A549 (cell line): ENCODE data around the gene DPCD.

Experiments
- CEBPB ChIP-seq, 2 experiments: fragments of >200 bp in 1 of 2; sonication (Bioruptor Twin) in 1 of 2; formaldehyde crosslinking in 1 of 2; IDR thresholded peaks; 2 replicates each; pipeline ENCODE4 v1.6.1; 2012 to 2016
- CHD2 ChIP-seq: fragments of 150-350 bp; IDR thresholded peaks from 2 replicates; pipeline ENCODE4 v1.6.1; 2014; ENCODE audit warnings: low read length; ENCODE audit not compliant: partially characterized antibody
- E2F6 ChIP-seq: IDR thresholded peaks from 2 replicates; pipeline ENCODE4 v1.6.1; 2012; ENCODE audit warnings: low read depth, borderline replicate concordance
- EP300 ChIP-seq, 2 experiments: fragments of >200 bp; sonication (Bioruptor Twin); formaldehyde crosslinking; IDR thresholded peaks; 2 replicates in 1 of 2; 3 replicates in 1 of 2; pipeline ENCODE4 v1.6.1; 2016 to 2017
- ESRRA ChIP-seq: fragments of 150-350 bp; IDR thresholded peaks from 2 replicates; pipeline ENCODE4 v1.6.1; 2014; ENCODE audit warnings: mild to moderate bottlenecking, low read length, borderline replicate concordance
- HMGXB4 ChIP-seq: fragments of 250-450 bp; sonication (Bioruptor Pico); IDR thresholded peaks from 2 replicates; pipeline ENCODE4 v1.5.0; 2021; ENCODE audit warnings: mild to moderate bottlenecking, moderate library complexity, borderline replicate concordance
- MAFK ChIP-seq: fragments of 450-650 bp; IDR thresholded peaks from 2 replicates; pipeline ENCODE4 v1.6.1; 2014; ENCODE audit not compliant: partially characterized antibody
- POLR2A ChIP-seq: IDR thresholded peaks from 2 replicates; pipeline ENCODE4 v1.6.1; 2012; ENCODE audit warnings: mild to moderate bottlenecking, low read length
- RAD21 ChIP-seq, 2 experiments: fragments of >200 bp in 1 of 2; sonication (Bioruptor Twin) in 1 of 2; formaldehyde crosslinking in 1 of 2; IDR thresholded peaks in 1 of 2; conservative IDR thresholded peaks in 1 of 2; 2 replicates in 1 of 2; 3 replicates in 1 of 2; pipeline ENCODE4 v1.6.1; 2012 to 2018; ENCODE audit warnings: inconsistent platforms in 1 of 2
- REST ChIP-seq: fragments of 200-600 bp; sonication (generic); IDR thresholded peaks from 2 replicates; pipeline ENCODE4 v1.6.1; 2016; ENCODE audit warnings: antibody characterized with exemption, mild to moderate bottlenecking, moderate library complexity
- SREBF2 ChIP-seq: fragments of 450-650 bp; IDR thresholded peaks from 2 replicates; pipeline ENCODE4 v1.6.1; 2014; ENCODE audit warnings: mild to moderate bottlenecking, moderate library complexity
- USF2 ChIP-seq: fragments of 450-650 bp; IDR thresholded peaks from 2 replicates; pipeline ENCODE4 v1.6.1; 2014; ENCODE audit warnings: antibody characterized with exemption
- TF ChIP-seq, protein P1 (sequence below): fragments of >200 bp; sonication (Bioruptor Twin); formaldehyde crosslinking; IDR thresholded peaks from 3 replicates; pipeline ENCODE4 v1.5.1; 2016

DNA sequence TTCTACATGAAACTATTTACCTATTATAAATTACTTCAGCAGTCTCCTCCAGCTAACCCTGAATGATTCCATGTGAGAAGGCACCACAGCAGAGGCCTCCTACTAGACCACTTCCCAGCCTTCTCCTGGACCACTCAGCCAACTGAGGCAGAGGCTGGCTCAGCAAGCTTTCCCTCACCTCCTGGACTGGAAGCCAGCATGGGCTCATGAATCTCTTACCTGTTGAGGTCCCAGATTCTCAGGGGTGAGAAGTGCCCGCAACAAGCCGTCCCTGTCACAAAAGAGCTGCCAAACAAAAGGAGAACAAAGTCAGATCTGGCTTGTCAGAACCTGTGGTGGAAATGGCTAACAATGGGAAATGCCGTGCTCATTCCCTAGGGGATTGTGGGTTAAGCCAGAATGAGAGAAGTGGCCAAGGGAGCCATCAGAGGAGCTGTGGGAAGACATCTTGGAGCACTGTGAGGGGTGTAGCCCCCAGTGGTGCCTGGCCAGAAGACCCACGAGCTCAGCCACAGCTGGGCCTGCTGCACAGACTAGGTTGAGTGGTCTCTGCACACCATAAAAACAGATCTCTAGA lies 36.5 kb downstream of the DPCD start:
- TF ChIP-seq REST, result no peak
- TF ChIP-seq MAFK, result no peak
- TF ChIP-seq USF2, result no peak
- TF ChIP-seq RAD21 (conservative IDR thresholded peaks at IDR 0.05 in 1 of 2, IDR thresholded peaks at IDR 0.05 in 1 of 2), result no peak
- TF ChIP-seq, protein P1, sequence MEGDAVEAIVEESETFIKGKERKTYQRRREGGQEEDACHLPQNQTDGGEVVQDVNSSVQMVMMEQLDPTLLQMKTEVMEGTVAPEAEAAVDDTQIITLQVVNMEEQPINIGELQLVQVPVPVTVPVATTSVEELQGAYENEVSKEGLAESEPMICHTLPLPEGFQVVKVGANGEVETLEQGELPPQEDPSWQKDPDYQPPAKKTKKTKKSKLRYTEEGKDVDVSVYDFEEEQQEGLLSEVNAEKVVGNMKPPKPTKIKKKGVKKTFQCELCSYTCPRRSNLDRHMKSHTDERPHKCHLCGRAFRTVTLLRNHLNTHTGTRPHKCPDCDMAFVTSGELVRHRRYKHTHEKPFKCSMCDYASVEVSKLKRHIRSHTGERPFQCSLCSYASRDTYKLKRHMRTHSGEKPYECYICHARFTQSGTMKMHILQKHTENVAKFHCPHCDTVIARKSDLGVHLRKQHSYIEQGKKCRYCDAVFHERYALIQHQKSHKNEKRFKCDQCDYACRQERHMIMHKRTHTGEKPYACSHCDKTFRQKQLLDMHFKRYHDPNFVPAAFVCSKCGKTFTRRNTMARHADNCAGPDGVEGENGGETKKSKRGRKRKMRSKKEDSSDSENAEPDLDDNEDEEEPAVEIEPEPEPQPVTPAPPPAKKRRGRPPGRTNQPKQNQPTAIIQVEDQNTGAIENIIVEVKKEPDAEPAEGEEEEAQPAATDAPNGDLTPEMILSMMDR, result no peak
- no peak for TF ChIP-seq ESRRA
- TF ChIP-seq POLR2A, result no peak
- TF ChIP-seq HMGXB4 (CRISPR knock-in tag), result no peak
- no peak for TF ChIP-seq E2F6
- TF ChIP-seq SREBF2, result no peak
- TF ChIP-seq CHD2, result no peak
- no peak for TF ChIP-seq CEBPB (IDR thresholded peaks at IDR 0.05)
- TF ChIP-seq EP300 (IDR thresholded peaks at IDR 0.05), result no peak
